ENCODE results near the gene MAN1C1.

GRCh38 chr1:25675729-25676476, 59.3 kb downstream of the MAN1C1 start:
- TF ChIP-seq POLR2AphosphoS5 (IDR thresholded peaks at IDR 0.05; ENCODE audit: low read depth, low read length), result no peak
- TF ChIP-seq, protein P1, sequence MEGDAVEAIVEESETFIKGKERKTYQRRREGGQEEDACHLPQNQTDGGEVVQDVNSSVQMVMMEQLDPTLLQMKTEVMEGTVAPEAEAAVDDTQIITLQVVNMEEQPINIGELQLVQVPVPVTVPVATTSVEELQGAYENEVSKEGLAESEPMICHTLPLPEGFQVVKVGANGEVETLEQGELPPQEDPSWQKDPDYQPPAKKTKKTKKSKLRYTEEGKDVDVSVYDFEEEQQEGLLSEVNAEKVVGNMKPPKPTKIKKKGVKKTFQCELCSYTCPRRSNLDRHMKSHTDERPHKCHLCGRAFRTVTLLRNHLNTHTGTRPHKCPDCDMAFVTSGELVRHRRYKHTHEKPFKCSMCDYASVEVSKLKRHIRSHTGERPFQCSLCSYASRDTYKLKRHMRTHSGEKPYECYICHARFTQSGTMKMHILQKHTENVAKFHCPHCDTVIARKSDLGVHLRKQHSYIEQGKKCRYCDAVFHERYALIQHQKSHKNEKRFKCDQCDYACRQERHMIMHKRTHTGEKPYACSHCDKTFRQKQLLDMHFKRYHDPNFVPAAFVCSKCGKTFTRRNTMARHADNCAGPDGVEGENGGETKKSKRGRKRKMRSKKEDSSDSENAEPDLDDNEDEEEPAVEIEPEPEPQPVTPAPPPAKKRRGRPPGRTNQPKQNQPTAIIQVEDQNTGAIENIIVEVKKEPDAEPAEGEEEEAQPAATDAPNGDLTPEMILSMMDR (IDR thresholded peaks at IDR 0.05), result no peak
